GM23248 (cell line): ENCODE measurements around the gene CYBA.

Experiments
- EZH2 ChIP-seq: fragments of 200-600 bp; sonication (generic); IDR thresholded peaks from 2 replicates; pipeline ENCODE4 v1.6.1; 2018; ENCODE audit warnings: antibody characterized with exemption, mild to moderate bottlenecking; ENCODE audit not compliant: insufficient read depth, poor library complexity, severe bottlenecking
- EZH2phosphoT487 ChIP-seq: fragments of 200-600 bp; sonication (generic); IDR thresholded peaks from 2 replicates; pipeline ENCODE4 v1.6.1; 2018; ENCODE audit warnings: antibody characterized with exemption, moderate library complexity, mild to moderate bottlenecking, low read depth; ENCODE audit not compliant: insufficient read depth

DNA sequence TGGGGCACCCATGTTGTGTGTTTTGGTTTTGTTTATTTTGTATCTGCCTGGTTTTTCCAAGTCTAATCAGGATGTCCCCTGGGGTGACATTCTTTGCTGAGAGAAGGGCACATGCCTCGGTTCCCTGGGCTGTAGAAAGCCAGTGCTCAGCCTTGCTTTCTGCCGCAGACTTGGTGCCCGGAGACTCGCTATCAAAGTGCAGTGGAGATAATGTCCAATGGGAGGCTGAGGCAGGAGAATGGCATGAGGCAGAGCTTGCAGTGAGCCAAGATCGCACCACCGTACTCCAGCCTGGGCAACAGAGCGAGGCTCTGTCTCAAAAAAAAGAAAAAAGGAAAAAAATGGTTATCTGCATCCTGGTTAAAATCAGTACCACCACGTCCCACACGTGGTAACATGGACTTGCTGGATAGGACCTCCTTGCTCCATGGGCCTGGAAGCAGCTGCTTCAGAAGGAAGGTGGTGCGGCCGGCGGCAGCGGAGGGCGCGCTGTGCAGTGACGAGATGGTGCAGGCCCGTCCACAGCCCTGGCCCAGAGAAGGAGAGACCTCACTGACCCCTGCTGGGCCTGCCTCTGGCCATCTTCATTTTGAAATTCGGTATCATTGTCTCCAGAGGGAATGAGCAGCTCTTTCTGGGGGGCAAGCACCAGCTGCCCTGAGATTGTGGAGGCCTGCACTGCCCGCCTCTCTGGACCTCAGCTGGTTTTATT, 31.7 kb downstream of the CYBA start:
- TF ChIP-seq EZH2phosphoT487 (no peak), EZH2 (no peak)
